GM18526 (cell line): ENCODE results near the gene RAMACL.

Source experiments
- POLR2A ChIP-seq: IDR thresholded peaks from 3 replicates; pipeline ENCODE4 v1.6.1; 2011; ENCODE audit not compliant: insufficient read length; ENCODE audit errors: extremely low read depth

RAMACL gene

DNA sequence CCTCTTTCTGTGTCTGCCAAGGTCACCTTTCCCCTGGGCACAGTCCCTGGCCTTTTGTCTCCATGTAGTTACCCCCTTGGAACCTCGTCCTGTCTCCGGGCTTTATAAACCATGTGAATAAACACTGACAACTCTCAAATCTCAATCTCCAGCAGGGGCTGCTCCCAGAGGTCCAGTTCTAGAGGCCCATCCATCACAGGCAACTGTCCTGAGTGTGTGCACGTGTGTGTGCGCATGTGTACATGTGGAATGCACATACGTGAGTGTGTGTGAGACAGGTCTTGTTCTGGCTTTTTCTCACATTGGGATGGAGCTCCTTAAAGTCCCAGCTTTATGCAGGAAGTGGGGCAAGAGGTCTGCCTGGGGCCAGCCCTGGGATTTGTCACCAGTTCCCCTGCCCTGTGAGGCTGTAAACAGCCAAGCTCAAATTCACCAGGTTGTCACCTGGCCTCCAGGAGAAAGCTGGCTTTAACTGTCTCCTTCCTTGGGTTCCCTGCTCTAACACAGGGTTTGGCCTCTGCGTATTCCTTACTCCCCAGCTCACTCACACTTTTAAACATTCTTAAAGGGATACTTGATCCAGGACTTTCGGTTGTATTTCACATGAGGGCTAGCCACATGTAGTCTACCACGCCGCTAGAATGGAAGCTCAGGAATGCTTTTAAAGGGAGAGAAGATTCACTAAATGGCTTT is 42.7 kb downstream of the RAMACL start:
- no peak for TF ChIP-seq POLR2A

DNA sequence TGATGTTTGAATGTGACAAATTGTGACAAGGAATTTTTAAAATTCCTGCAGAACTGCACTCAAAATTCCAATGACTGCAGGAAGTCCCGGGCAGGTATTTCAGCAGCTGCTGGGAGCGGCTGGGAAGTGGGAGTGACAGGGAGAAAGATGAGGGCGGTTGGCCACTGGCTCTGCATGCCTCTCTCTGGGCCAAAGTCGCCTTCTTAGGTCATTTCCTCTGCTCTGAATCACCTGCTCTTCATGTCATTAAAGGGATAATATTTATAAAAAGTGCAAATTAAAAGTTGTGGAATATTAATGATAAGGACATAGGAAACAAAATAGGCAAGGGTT is 43.9 kb downstream of the RAMACL start:
- TF ChIP-seq POLR2A, result no peak

DNA sequence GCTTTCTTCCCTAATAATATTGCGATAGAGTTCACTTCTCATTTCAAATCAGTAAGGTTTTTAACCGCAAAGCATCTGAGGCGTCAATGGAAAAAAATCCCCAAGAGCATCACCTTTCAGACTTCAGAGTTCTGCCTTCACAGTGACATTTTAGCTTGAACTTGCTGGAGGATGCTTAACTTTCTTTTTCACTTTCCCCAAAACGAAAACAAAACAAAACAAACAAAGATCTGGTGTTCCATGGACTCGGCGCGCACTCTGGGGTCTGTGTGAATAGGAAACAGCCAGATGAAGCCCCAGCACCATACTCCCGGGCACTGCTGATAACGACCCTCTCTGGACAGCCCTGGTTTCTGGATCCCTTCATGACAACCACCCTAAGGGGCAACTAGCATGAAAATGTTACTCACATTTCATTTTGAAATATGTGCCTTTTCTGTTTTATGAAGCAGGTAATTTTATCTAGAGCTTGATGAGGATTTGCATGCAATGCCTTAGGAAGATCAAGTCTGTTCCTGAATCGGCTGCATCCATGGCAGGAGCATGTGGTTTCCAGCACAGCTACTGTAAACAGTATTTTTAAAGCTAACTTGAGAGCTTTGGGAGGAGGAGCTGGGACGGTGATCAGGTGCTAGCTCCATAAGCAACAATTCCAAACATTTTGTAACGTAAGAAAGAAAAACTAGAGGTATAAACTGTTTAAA is 44.5 kb downstream of the RAMACL start:
- TF ChIP-seq POLR2A, result no peak

DNA sequence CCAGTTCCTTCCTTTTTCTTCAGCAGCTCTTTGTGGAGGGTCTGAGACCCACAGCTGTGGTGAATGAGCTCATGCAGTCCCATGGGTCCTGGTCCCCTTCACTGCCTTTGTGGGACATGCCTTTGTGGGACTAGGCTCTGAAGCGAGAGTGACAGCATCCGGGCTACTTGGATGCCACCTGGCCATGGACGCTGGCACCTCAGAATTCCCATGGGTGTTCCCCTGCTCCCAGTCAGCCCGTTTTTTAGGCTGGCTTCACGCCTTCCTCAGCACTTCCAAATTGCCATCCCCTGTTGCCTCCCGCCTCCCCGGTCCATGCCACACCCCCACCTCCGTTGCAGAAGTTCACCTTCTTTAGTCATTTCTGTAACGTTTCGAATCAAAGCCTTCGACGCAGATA is 45.1 kb downstream of the RAMACL start:
- no peak for TF ChIP-seq POLR2A

DNA sequence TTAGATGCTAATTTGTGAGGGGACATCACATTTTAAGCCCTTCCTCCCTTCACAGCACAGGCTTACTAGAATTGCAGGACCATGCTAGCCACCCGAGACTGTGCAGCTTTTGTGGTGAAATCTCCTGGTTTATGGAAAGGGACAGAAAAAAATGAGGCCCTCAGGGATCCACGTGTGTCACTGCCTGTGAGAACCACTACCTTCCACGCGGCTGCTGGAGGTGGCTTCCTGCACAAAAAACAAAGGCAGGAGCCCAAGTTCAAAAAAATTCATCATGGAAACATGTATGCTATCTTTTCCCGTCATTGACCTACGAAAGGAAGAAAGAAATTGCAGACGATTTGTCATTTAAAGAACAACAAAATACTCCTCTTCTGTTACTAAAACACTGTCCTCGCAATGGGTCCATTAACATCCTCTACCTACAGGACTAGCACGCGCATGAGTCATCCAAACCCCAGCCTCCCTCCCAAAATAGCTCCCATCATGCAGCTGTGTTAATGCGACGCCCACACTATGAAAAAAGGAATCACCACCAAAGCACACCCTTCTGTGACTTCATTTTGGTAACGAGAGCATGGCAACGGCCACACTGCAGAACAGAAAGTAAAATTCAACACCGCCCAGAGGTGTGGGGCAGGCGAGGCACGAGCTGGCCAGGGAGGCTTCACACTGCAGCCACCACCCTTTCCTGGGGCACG is 45.7 kb downstream of the RAMACL start:
- TF ChIP-seq POLR2A, result no peak

DNA sequence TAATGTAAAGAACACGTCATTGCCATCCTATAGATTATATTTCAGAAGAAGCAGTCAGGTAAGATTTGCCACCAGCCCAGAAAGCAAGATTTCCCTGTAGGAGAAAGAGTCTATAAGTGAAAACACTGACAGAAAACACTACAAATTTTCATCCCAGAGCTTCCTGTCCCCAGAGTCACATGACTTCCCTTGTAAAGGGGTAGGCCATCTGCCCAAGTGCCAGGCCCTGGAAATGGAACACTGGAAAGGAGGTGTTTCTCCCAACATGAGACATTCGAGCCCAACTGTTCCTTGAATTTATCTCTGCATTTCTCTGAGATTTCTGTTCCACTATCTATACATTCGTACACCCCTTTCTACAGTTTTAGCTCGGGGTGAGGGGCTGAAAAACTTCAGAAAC is 46.9 kb downstream of the RAMACL start:
- no peak for TF ChIP-seq POLR2A

DNA sequence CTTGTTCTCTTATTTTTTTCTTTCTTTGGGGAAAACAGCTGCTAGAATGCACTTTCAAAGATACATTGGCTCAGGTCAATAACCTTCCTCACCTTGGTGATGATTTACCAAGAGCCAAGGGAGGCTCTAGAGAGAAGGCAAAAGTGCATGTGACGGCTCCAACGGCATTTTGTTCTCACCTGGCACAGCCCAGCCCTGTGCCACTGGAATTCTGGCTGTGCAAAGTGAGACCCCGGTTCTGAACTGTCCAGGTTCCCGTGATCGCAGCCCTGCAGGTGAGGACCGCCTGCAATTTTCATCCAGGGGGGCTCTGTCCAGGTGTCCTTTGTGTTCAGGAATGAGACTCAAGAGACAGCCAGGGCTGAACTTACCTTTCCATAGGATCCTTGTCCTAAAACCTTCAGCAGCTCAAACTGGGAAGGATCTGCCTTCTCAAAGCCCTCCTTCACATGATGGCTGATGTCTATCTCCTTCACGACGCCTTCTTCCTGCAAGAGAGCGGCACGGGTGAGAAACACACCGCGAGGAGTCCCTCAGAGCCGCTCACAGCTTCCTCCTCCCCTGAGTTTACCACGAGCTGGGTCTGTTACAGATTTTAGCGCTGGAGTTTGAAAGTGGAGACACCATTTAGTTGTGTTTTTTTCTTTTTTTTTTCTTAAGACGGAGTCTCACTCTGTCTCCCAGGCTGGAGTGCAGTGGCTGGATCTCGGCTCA is 48.0 kb downstream of the RAMACL start:
- TF ChIP-seq POLR2A, result no peak

DNA sequence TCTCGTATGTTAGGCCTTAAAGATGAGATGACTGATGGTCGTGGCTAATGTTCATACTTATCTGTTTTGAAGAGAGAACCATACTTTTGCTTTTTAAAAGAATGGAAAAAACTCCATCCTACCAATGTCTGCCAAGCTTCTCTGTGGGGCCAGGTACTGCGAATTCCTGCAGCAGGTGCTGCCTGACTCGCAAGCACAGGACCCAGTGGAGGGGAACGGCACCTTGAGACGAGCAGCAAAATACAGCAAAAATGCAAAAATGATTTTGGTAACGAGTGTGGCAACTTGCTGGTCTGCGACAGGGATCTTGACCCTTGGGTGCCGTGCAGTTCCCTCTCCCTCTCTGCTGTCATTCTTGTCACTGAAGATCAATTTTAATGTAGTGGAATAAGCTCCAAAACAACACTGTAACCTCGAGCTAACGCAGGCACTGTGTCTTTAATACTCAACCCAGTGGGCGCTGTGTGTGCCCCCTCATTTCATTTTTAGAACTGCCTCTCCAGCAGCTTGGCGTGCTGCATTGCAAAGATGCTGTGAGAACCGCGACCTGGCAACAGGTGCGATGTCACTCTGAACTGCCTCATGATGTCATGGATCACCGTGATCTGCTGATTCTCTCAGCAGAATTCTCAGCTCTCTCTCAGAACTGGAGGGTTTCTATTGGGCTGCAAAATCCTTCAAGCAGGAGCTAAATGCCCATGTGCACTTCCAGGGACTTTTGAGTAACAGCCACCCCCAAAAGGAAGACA is 51.6 kb downstream of the RAMACL start:
- no peak for TF ChIP-seq POLR2A

DNA sequence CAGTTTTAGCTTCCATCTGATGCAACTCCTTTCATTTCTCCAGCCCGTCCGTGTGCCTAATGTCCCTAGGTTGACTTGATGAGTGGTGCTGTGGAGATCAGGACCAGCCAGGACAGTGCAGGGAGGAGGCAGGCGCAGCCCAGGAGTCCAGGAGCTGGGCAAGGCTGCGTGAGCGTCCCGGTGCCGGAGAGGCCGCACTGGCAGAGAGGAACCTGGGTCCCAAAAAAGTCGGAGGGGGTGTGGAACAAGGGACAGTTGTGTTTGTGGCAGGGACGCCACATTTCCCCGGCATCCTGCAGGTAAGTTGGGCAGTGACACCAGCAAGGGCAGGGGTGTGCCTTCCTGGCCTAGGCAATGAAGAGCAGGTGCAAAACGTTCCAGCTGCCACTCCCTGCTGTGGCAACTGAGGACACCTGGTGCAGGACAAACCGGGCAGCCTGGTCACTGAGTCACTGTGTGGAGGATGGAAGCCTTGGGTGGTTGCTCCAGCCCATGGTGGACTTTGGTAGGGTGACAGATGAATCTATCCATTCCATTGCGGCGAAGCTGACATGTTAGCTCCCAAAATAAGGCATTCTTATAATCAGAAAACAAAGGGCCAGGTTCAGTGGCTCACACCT is 53.2 kb downstream of the RAMACL start:
- no peak for TF ChIP-seq POLR2A
